Middle frontal gyrus (tissue), 1 donor: ENCODE results near the gene SLC30A3.

Experiments used
- DNase-seq: peaks from one replicate; pipeline ENCODE4 v3.0.0-alpha.2; 2015; ENCODE audit warnings: low spot score; ENCODE audit errors: extremely low spot score

Gene SLC30A3

GRCh38 chr2:27236136-27236535, 26.7 kb downstream of the SLC30A3 start:
- no peak for DNase-seq

GRCh38 chr2:27233341-27233740, 29.5 kb downstream of the SLC30A3 start:
- no peak for DNase-seq

DNA sequence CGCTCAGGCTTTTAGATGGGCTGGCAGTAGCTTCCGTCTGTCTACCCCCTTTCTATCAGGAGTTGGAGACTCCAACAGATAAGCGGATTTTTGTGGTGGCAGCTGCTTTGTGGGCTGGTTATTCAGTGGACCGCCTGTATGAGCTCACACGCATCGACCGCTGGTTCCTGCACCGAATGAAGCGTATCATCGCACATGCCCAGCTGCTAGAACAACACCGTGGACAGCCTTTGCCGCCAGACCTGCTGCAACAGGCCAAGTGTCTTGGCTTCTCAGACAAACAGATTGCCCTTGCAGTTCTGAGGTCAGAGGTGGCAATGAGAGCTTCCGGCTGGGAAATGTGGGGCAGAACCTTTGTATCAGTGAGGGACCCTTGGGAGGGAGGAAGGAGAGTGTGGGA, 30.9 kb downstream of the SLC30A3 start:
- no peak for DNase-seq

GRCh38 chr2:27227501-27227900, 35.3 kb downstream of the SLC30A3 start:
- no peak for DNase-seq

DNA sequence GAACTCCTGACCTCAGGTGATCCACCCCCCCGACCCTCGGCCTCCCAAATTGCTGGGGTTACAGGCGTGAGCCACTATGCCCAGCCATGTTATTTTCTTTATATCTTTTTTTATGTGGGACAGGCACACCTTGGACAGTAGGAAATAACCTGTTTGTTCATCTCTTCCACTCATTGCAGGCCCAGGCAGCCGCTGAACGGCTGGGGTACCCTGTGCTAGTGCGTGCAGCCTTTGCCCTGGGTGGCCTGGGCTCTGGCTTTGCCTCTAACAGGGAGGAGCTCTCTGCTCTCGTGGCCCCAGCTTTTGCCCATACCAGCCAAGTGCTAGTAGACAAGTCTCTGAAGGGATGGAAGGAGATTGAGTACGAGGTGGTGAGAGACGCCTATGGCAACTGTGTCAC, 37.3 kb downstream of the SLC30A3 start:
- no peak for DNase-seq

DNA sequence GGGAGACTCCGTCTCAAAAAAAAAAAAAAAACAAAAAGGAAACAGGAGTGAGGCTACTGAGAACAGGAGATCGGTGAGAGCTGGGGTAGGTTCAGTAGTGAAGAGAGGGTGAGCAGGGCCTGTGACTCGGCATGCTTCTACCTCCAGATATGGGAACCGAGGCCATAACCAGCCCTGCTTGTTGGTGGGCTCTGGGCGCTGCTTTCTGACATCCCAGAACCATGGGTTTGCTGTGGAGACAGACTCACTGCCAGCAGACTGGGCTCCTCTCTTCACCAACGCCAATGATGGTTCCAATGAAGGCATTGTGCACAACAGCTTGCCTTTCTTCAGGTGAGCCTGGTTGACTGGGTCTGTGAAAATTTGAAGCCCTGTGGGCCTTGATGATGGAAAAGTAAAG, 39.4 kb downstream of the SLC30A3 start:
- DNase-seq: no peak

DNA sequence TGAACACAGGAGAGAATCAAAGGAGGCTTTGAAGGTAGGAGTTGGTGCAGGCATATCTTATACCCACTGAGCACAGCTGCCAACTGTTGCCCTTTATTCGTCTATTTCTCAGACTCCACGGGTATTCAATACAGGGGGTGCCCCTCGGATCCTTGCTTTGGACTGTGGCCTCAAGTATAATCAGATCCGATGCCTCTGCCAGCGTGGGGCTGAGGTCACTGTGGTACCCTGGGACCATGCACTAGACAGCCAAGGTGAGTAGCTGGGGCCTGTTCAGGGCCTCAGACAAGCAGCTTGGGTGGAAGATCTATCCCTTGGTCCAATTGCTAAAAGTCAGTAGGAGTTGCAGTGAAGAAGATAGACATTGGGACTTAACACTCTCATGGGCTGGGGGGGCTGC, 40.4 kb downstream of the SLC30A3 start:
- DNase-seq: no peak

GRCh38 chr2:27221166-27221565, 41.7 kb downstream of the SLC30A3 start:
- DNase-seq: no peak

- no peak for DNase-seq
These were observed 42.8 kb downstream of the SLC30A3 start for GRCh38 chr2:27220091-27220490.

GRCh38 chr2:27219091-27219490, 43.8 kb downstream of the SLC30A3 start:
- no peak for DNase-seq

DNA sequence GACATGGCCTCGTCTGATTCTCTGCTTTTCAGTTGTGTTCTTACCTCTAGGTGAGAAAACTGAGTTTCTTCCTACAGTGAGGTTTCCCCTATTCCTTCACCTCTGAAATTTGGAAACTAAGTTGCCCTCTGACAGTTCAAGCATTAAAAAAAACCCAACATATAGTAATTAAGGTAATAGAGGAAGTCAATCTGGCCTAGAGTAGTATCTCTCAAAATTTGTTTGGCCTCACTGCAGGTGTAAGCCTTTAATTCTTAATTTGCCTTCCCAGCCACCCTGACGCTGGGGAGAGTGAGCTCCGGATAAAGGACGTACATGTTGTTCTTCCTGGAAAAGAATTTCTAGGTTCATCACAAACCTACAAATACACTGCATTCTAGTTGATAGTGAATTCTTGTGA, 44.2 kb downstream of the SLC30A3 start:
- DNase-seq: no peak

DNA sequence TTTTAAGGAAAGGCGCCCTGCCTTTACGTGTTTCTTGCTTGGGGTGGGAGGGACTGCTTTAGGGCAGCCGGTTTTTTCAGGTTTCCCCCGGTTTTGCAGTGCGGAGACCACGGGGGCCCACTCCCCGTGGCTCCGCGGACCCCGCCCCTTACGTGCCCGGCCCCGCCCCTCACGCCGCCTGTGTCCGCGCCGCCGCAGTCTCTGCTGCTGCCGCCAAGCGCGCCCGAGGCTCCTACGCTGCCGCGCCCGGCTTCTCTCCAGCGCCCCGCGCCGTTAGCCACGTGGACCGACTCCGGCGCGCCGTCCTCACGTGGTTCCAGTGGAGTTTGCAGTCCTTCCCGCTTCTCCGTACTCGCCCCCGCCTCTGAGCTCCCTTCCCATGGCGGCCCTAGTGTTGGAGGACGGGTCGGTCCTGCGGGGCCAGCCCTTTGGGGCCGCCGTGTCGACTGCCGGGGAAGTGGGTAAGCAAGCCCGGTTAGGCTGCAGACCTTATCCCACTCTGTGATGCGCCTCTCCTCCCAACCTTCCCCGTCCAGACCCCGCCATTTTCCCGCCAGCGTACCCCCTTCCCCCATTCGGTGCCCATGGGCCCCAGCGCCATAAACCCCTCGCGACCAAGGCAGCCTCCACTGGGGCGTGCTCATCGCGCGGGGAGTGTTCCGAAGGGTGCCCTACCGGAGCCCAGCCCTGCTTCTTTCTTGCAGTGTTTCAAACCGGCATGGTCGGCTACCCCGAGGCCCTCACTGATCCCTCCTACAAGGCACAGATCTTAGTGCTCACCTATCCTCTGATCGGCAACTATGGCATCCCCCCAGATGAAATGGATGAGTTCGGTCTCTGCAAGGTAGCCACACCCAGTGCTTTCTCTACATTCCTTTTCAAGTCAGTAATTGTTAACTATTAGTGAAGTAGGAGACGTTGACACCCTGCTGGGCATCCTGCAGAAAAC, 45.4 kb downstream of the SLC30A3 start, which contains the start of gene CAD:
Gene CAD, plus strand, starts transcription at position 197 of the 949 bp plus-strand sequence. Its CDS starts 183 bp downstream, at position 380.
- DNase-seq: peak; percentile 40

DNA sequence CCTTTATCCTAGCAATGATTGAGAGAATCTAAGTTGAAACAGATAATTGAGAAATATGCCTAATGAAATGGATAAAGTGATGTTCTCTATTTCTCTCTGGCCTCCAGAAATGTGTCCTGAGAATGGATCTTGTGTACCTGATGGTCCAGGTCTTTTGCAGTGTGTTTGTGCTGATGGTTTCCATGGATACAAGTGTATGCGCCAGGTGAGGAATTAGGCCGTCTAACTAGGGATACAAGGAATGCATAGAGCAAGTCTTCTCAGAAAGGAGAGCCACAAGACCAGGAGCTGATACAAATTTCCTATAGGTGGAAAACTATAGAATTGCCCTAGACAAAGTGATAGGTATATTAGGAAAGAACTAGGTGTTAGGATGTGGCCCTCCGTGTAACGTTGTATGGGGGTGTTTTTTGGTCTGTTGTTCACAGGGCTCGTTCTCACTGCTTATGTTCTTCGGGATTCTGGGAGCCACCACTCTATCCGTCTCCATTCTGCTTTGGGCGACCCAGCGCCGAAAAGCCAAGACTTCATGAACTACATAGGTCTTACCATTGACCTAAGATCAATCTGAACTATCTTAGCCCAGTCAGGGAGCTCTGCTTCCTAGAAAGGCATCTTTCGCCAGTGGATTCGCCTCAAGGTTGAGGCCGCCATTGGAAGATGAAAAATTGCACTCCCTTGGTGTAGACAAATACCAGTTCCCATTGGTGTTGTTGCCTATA, 46.3 kb downstream of the SLC30A3 start:
- DNase-seq: no peak

DNA sequence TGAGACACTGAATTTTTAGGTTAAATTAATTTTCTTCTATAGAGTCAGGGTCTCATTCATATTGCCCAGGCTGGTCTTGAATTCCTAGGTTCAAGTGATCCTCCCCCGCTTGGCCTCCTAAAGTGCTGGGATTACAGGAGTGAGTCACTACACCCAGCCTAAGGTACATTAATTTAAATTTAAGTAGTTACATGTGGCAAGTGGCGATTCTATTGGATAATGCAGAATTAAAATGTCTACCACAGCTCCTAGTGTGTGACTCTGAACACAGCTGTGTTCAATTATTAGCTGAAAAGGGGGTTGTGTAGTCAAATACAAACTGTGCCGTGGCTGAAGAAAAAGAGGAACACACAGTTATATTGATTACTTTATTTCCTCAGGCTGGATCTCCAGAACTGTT, 47.9 kb downstream of the SLC30A3 start:
- no peak for DNase-seq

- no peak for DNase-seq
These were observed 50.0 kb downstream of the SLC30A3 start for GRCh38 chr2:27212626-27213471.

GRCh38 chr2:27211943-27212625, 50.8 kb downstream of the SLC30A3 start, which contains the start of the genes ATRAID and SLC5A6:
Gene ATRAID, plus strand, starts transcription at chr2:27212041. Its CDS starts 328 bp downstream, at chr2:27212369.
Gene SLC5A6, minus strand, starts transcription at chr2:27212268. Its CDS starts 4,618 bp downstream, at chr2:27207650.
- peak; percentile 87 for DNase-seq

GRCh38 chr2:27211241-27211942, 51.5 kb downstream of the SLC30A3 start:
- no peak for DNase-seq

DNA sequence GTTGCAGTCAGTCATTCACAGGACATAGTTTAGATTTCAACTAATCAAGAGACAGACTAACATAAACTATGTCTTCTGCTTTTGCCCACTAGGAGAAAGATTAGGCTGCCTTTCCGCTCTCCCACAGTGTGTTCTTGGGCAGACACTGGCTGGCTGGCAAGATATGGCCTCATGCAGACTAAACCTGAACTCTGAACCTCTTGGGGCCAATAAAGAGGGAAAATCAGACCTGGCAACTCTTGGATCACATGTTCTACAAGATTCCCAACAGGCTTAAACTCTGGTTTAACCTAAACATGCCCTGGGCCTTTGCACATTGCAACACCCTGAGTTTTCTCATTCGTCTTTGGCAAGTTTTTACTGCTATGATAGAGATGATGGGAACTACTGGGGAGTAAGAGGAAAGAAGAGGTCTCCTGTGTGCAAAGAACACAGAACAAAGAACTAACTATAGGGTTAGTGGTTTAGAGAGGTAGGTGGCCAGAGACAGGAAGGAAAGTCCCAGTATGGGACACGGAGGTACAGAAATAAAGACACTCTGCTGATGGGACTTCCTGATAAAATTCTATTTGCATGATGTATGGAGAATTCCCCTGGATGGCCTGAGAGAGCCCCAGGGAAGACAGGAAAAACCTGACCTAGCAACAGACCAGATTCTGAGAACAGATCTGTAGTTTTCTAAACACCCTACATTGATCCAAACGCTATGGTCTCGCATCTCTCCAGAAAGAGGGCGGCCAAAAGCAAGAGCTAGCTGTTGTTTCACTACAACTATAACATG, 53.0 kb downstream of the SLC30A3 start:
- no peak for DNase-seq

- no peak for DNase-seq
These were observed 54.3 kb downstream of the SLC30A3 start for GRCh38 chr2:27208486-27209050.
